Activated naive CD8-positive, alpha-beta T cell treated with anti-CD3 and anti-CD28 coated beads, Interleukin-2, amount 10 ng/mL, durations not matched to agents 7 days and 5 days (primary cell): Measurements from ENCODE around the gene MRC1. TPM values are rescaled to one million over a fixed set of nuclear protein-coding genes. Genes with fewer than 3 reads are reported as not detected.
"Not testable (repeated sequence)": the region's sequence is repeated elsewhere in the genome, so short reads cannot be mapped to it uniquely, and the experiment has no call there.

Experiments
- ATAC-seq: fragments of 150-1000 bp; cut with Tn5 transposase; one replicate; pipeline ENCODE4 v1.10.0; 2021; ENCODE audit warnings: low read depth, moderate library complexity
- POLR2A ChIA-PET: fragments of 350-600 bp; sonication (Branson Sonifier 250); formaldehyde crosslinking; loops from one replicate; lab custom pipeline; 2021; ENCODE audit warnings: antibody characterized with exemption; lab: Charles Lee
- DNase-seq: peaks from one replicate; pipeline ENCODE4 v3.0.0; 2021
- H3K27ac Mint-ChIP-seq: one replicate; pipeline ENCODE4 v1.8.0; 2022; ENCODE audit warnings: mild to moderate bottlenecking, mixed read lengths
- H3K27me3 Mint-ChIP-seq: one replicate; pipeline ENCODE4 v1.8.0; 2022; ENCODE audit warnings: mild to moderate bottlenecking, moderate library complexity, mixed read lengths
- H3K36me3 Mint-ChIP-seq: one replicate; pipeline ENCODE4 v1.8.0; 2021; ENCODE audit warnings: mild to moderate bottlenecking, mixed read lengths
- H3K4me1 Mint-ChIP-seq: one replicate; pipeline ENCODE4 v1.8.0; 2021; ENCODE audit warnings: mixed read lengths
- H3K4me3 Mint-ChIP-seq: one replicate; pipeline ENCODE4 v1.8.0; 2022; ENCODE audit warnings: mild to moderate bottlenecking, moderate library complexity, mixed read lengths
- H3K9me3 Mint-ChIP-seq: one replicate; pipeline ENCODE4 v1.8.0; 2021; ENCODE audit warnings: mixed read lengths
- microRNA-seq: library from miRNA; unstranded; fragments of <30 nt; microRNA quantifications from one replicate; pipeline ENCODE4 v1.2.0, GENCODE V29; 2022
- total RNA-seq, 2 experiments: library from RNA; stranded (reverse); gene quantifications; one replicate each; pipeline ENCODE4 v1.2.3, GENCODE V29; 2021

MRC1 gene
- total RNA-seq, 2 experiments from 2014 or later = 1.5 to 1.7 TPM

DNA sequence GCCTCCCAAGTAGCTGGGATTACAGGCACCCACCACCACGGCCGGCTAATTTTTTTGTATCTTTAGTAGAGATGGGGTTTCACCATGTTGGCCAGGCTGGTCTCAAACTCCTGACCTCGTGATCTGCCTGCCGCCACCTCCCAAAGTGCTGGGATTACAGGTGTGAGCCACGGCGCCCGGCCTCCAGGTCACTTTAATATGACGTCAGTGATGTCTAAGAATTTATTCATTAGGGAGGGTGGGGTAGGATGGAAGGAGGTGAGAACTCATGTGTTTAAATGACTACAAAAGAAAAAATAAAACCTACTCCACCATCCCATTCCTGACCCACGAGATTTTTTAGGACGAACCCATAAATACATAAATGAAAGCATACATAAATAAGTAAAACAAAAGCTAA is 145.2 kb downstream of the MRC1 start:
- DNase-seq, H3K27ac Mint-ChIP-seq, H3K36me3 Mint-ChIP-seq, H3K4me3 Mint-ChIP-seq, H3K9me3 Mint-ChIP-seq, H3K27me3 Mint-ChIP-seq, ATAC-seq, H3K4me1 Mint-ChIP-seq, POLR2A ChIA-PET: not testable (repeated sequence)

DNA sequence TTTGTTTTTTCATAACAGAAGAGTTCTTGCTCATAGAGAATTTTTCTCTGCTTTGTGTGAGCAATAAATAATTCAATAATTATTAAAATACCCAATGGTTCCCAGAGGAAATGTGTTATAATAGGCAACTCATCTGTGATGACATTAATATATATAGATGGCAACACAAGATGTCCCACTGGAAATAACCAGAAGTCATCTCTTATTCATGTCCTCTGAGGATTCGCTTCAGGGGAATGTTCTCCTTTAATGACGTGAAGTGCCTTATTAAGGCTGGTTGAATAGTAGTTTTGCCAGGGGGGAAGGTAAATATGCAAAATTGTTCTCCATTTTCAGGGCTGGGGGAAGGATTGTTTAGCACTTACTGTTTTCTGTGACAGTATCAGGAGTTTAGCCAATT is 145.7 kb downstream of the MRC1 start:
- POLR2A ChIA-PET = no interaction called here
- ATAC-seq (no peak), DNase-seq (no peak)
- Mint-ChIP-seq H3K4me1 (no peaks in the 10 kb centered on the region), H3K27ac (no peak overlapping the region), H3K27me3 (no peaks in the 10 kb centered on the region), H3K36me3 (no peaks in the 10 kb centered on the region), H3K4me3 (no peak overlapping the region), H3K9me3 (no peaks in the 10 kb centered on the region)

DNA sequence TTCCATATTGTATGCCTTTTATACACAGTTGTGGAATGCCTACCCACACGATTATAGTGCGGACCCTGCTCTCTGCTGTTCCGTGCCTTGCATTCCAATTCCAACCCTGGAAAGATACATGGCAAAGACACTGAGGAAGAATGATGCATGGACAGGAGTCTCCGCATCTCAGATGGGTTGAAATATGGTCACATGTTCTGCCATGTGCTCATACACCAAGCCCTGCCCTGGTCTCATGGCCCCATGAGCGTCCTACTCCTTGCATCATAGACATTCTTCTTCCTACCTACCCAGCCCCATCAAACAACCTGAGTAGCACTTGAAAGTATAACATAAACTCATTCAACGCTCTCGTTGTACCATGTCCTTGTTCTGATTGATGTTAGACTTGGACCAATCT is 148.9 kb downstream of the MRC1 start:
- ATAC-seq = no peak
- POLR2A ChIA-PET = no interaction called here
- H3K9me3 Mint-ChIP-seq = no peaks in the 10 kb centered on the region

DNA sequence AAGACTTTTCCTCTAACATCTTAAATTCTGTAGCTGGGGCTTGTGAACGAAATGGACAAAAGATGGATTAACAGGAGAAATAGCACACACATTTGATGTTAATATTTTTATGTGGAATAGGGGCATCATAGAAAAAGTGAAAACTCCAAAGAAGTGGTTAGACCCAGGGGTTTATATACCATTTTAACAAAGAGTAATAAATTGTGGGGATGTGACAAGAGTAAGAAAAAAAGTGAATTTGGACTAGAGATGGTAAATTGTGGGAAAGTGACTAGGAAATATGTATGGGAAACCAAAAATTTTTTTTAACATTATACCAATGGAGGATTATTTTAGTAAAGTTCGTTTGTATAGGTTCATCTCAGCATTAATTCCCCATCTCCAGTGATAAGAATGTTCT is 150.7 kb downstream of the MRC1 start:
- ATAC-seq (no peak), DNase-seq (no peak)
- H3K27me3 Mint-ChIP-seq = no peaks in the 10 kb centered on the region
- H3K27ac Mint-ChIP-seq = no peak overlapping the region
- no peaks in the 10 kb centered on the region for H3K4me1 Mint-ChIP-seq
- no peaks in the 10 kb centered on the region for H3K36me3 Mint-ChIP-seq
- no peak overlapping the region for H3K4me3 Mint-ChIP-seq
- POLR2A ChIA-PET = no interaction called here
- H3K9me3 Mint-ChIP-seq = no peaks in the 10 kb centered on the region

More for the DNA sequence above, 148.9 kb downstream of the MRC1 start:
- no peak for DNase-seq
- H3K27me3 Mint-ChIP-seq = no peaks in the 10 kb centered on the region
- no peaks in the 10 kb centered on the region for H3K4me1 Mint-ChIP-seq
- no peaks in the 10 kb centered on the region for H3K36me3 Mint-ChIP-seq
- no peak overlapping the region for H3K4me3 Mint-ChIP-seq
- no peak overlapping the region for H3K27ac Mint-ChIP-seq

Small RNA genes within 50 kb of the gene (microRNA-seq; reads per million reads assigned to microRNA genes)
- not detected for gene MIR511

Other genes starting within 250 kb of the MRC1 start
- under 1 TPM; 0.61 to 0.88 TPM for gene HACD1, start 192.0 kb upstream of the MRC1 start, total RNA-seq
- 10 to 100 TPM; 20.0 to 23.1 TPM for gene STAM, start 165.2 kb upstream of the MRC1 start, total RNA-seq
- gene TMEM236, start 57.1 kb upstream of the MRC1 start, total RNA-seq = under 1 TPM; 0.08 to 0.11 TPM
- not detected for gene SLC39A12, start 142.6 kb downstream of the MRC1 start, total RNA-seq